HepG2 (cell line): ENCODE measurements around the gene ARID1A. TPM values are rescaled to one million over a fixed set of nuclear protein-coding genes. Genes with fewer than 3 reads are reported as not detected.

Experiments
- ATAD3A ChIP-seq: sonication (generic); formaldehyde crosslinking; IDR thresholded peaks from 2 replicates; pipeline ENCODE4 v1.4.0; 2020; ENCODE audit warnings: missing genetic modification reagents
- ETV6 ChIP-seq: sonication (generic); formaldehyde crosslinking; conservative IDR thresholded peaks from 2 replicates; pipeline ENCODE4 v1.4.0; 2020; ENCODE audit warnings: missing genetic modification reagents
- GATAD2A ChIP-seq: IDR thresholded peaks from 2 replicates; pipeline ENCODE4 v1.6.1; 2016
- HOXA9 ChIP-seq: sonication (generic); formaldehyde crosslinking; IDR thresholded peaks from 2 replicates; pipeline ENCODE4 v1.8.1; 2022; ENCODE audit warnings: missing genetic modification reagents, mild to moderate bottlenecking, moderate library complexity, borderline replicate concordance
- MAZ ChIP-seq, 2 experiments: sonication (generic) in 1 of 2; formaldehyde crosslinking in 1 of 2; IDR thresholded peaks; 2 replicates each; pipeline versions ENCODE4 v1.5.0 to v1.6.1; 2012 to 2020; ENCODE audit warnings: low read depth in 2 of 2, mild to moderate bottlenecking in 2 of 2, borderline replicate concordance in 1 of 2, improper control_type of control experiment in 1 of 2, low read length in 1 of 2, missing genetic modification reagents in 1 of 2, moderate library complexity in 1 of 2
- MYC ChIP-seq: sonication (generic); formaldehyde crosslinking; IDR thresholded peaks from 2 replicates; pipeline ENCODE4 v1.9.0; 2021; ENCODE audit warnings: missing genetic modification reagents, borderline replicate concordance
- NFKBIZ ChIP-seq: IDR thresholded peaks from 2 replicates; pipeline ENCODE4 v1.6.1; 2018; ENCODE audit warnings: missing genetic modification reagents, missing compliant biosample characterization
- NFYC ChIP-seq: IDR thresholded peaks from 2 replicates; pipeline ENCODE4 v1.6.1; 2016; ENCODE audit warnings: missing genetic modification reagents, missing compliant biosample characterization
- NR2F1 ChIP-seq, 2 experiments: fragments of 450-650 bp in 1 of 2; formaldehyde crosslinking in 1 of 2; IDR thresholded peaks; 2 replicates each; pipeline versions ENCODE4 v1.5.0 to v1.6.1; 2016 to 2020; ENCODE audit warnings: mild to moderate bottlenecking in 1 of 2, missing compliant biosample characterization in 1 of 2, missing genetic modification reagents in 1 of 2, moderate library complexity in 1 of 2
- NR2F6 ChIP-seq, 2 experiments: IDR thresholded peaks; 2 replicates each; pipeline ENCODE4 v1.6.1; 2016; ENCODE audit warnings: antibody characterized with exemption in 1 of 2, mild to moderate bottlenecking in 1 of 2
- PHF20 ChIP-seq: sonication (generic); formaldehyde crosslinking; IDR thresholded peaks from 2 replicates; pipeline ENCODE4 v1.5.0; 2020; ENCODE audit warnings: mild to moderate bottlenecking, missing genetic modification reagents
- POGZ ChIP-seq: sonication (generic); formaldehyde crosslinking; IDR thresholded peaks from 2 replicates; pipeline ENCODE4 v1.4.0; 2020; ENCODE audit warnings: mild to moderate bottlenecking, missing genetic modification reagents
- RXRB ChIP-seq: IDR thresholded peaks from 2 replicates; pipeline ENCODE4 v1.6.1; 2016; ENCODE audit warnings: borderline replicate concordance, missing genetic modification reagents, missing compliant biosample characterization
- SOX13 ChIP-seq, 3 experiments: fragments of 450-650 bp in 1 of 3; sonication (generic) in 1 of 3; formaldehyde crosslinking in 1 of 3; IDR thresholded peaks in 2 of 3; conservative IDR thresholded peaks in 1 of 3; 2 replicates each; pipeline versions ENCODE4 v1.5.0 to v1.6.1; 2016 to 2020; ENCODE audit warnings: antibody characterized with exemption in 1 of 3, mild to moderate bottlenecking in 1 of 3, missing compliant biosample characterization in 1 of 3, missing genetic modification reagents in 1 of 3, moderate library complexity in 1 of 3
- SRF ChIP-seq: IDR thresholded peaks from 2 replicates; pipeline ENCODE4 v1.6.1; 2011; ENCODE audit warnings: mild to moderate bottlenecking, low read depth, low read length, moderate library complexity
- TMF1 ChIP-seq: sonication (generic); formaldehyde crosslinking; IDR thresholded peaks from 2 replicates; pipeline ENCODE4 v1.8.1; 2022; ENCODE audit warnings: low read depth, missing genetic modification reagents
- ZNF10 ChIP-seq: sonication (generic); formaldehyde crosslinking; IDR thresholded peaks from 2 replicates; pipeline ENCODE4 v1.4.0; 2020; ENCODE audit warnings: mild to moderate bottlenecking, low read depth, missing genetic modification reagents, borderline replicate concordance
- ZNF138 ChIP-seq: sonication (generic); formaldehyde crosslinking; IDR thresholded peaks from 2 replicates; pipeline ENCODE4 v1.5.0; 2020; ENCODE audit warnings: mild to moderate bottlenecking, low read depth, missing genetic modification reagents
- ZNF205 ChIP-seq: IDR thresholded peaks from 2 replicates; pipeline ENCODE4 v1.6.1; 2018; ENCODE audit warnings: missing biosample characterization, missing genetic modification reagents
- ZNF282 ChIP-seq: fragments of 450-650 bp; IDR thresholded peaks from 2 replicates; pipeline ENCODE4 v1.6.1; 2018; ENCODE audit not compliant: partially characterized antibody
- ZNF337 ChIP-seq: sonication (generic); formaldehyde crosslinking; IDR thresholded peaks from 2 replicates; pipeline ENCODE4 v1.5.1; 2020; ENCODE audit warnings: missing genetic modification reagents, low read depth, mild to moderate bottlenecking, borderline replicate concordance
- ZNF33A ChIP-seq: sonication (generic); formaldehyde crosslinking; IDR thresholded peaks from 2 replicates; pipeline ENCODE4 v1.5.1; 2020; ENCODE audit warnings: missing genetic modification reagents, mild to moderate bottlenecking, moderate library complexity, borderline replicate concordance
- ZNF451 ChIP-seq: sonication (generic); formaldehyde crosslinking; IDR thresholded peaks from 2 replicates; pipeline ENCODE4 v1.5.0; 2020; ENCODE audit warnings: mild to moderate bottlenecking, missing genetic modification reagents
- ZNF468 ChIP-seq: sonication (generic); formaldehyde crosslinking; IDR thresholded peaks from 2 replicates; pipeline ENCODE4 v1.8.0; 2022; ENCODE audit warnings: mild to moderate bottlenecking, moderate library complexity, missing genetic modification reagents
- ZNF770 ChIP-seq: sonication (generic); formaldehyde crosslinking; IDR thresholded peaks from 2 replicates; pipeline ENCODE4 v1.5.0; 2020; ENCODE audit warnings: mild to moderate bottlenecking, missing genetic modification reagents
- ZNF83 ChIP-seq: sonication (generic); formaldehyde crosslinking; IDR thresholded peaks from 2 replicates; pipeline ENCODE4 v1.4.0; 2020; ENCODE audit warnings: missing genetic modification reagents, mild to moderate bottlenecking, borderline replicate concordance
- polyA plus RNA-seq, 8 experiments: library from polyadenylated mRNA; depleted of rRNA in 3 of 8; stranded (reverse) in 7 of 8; unstranded in 1 of 8; fragments of >200 nt; fragmentation: Illumina TruSeq in 4 of 8; extraction: Trizol in 4 of 8; gene quantifications; 2 replicates each; pipeline versions ENCODE4 v1.2.1 to v1.2.3, GENCODE V29; 2011 to 2016; ENCODE audit warnings: low read depth in 4 of 8, missing spikeins in 1 of 8, mixed read lengths in 1 of 8; ENCODE audit not compliant: insufficient read depth in 1 of 8
- total RNA-seq, 5 experiments: library from RNA; depleted of rRNA; stranded (reverse); fragments of >200 nt; fragmentation: Illumina TruSeq; extraction: Trizol; gene quantifications; 2 replicates each; pipeline ENCODE4 v1.2.3, GENCODE V29; 2016; ENCODE audit warnings: low read depth in 1 of 5
- TF ChIP-seq, protein P1 (sequence below): IDR thresholded peaks from 2 replicates; pipeline ENCODE4 v1.6.1; 2016; ENCODE audit warnings: control low read depth

ARID1A gene
- total and polyA plus RNA-seq, 2 of the 13 experiments (the other 11 are each of a cell fraction or from before 2014, with no cell fraction given): 11.9 to 15.9 TPM

- TF ChIP-seq ZNF468 (no peak), MAZ (IDR thresholded peaks at IDR 0.05; ENCODE audit: borderline replicate concordance, low read depth, low read length) (no peak), MAZ (CRISPR knock-in tag; IDR thresholded peaks at IDR 0.05; ENCODE audit: low read depth) (0 out of 2 replicates have a peak, but pooled peaks have one; percentile 64), ZNF451 (CRISPR knock-in tag) (no peak), RXRB (peak; percentile 36; the same call in 1 of the 2 replicates), NR2F1 (CRISPR knock-in tag; IDR thresholded peaks at IDR 0.05) (no peak), SOX13 (IDR thresholded peaks at IDR 0.05) (no peak), SOX13 (CRISPR knock-in tag; conservative IDR thresholded peaks at IDR 0.05 in 1 of 2, IDR thresholded peaks at IDR 0.05 in 1 of 2) (0 out of 4 replicates have a peak, but pooled peaks of 1 of the 2 experiments have one; percentile 19), ATAD3A (CRISPR knock-in tag) (no peak), ZNF33A (CRISPR knock-in tag) (no peak), SRF (no peak), POGZ (CRISPR knock-in tag) (no peak), ZNF205 (CRISPR knock-in tag) (no peak), ZNF337 (no peak), HOXA9 (CRISPR knock-in tag) (no peak), ZNF83 (CRISPR knock-in tag) (no peak), MYC (CRISPR knock-in tag) (no peak), NFKBIZ (CRISPR knock-in tag) (no peak), NR2F6 (IDR thresholded peaks at IDR 0.05) (no peak; the same call in 1 of the 2 replicates), NR2F6 (CRISPR knock-in tag; IDR thresholded peaks at IDR 0.05) (0 out of 2 replicates have a peak, but pooled peaks have one; percentile 31), PHF20 (CRISPR knock-in tag) (no peak; the same call in 1 of the 2 replicates), GATAD2A (CRISPR knock-in tag) (0 out of 2 replicates have a peak, but pooled peaks have one; percentile 18), ZNF10 (CRISPR knock-in tag) (no peak), ZNF770 (CRISPR knock-in tag) (no peak), TMF1 (no peak), NFYC (CRISPR knock-in tag) (no peak), ZNF282 (no peak), ZNF138 (CRISPR knock-in tag) (no peak), ETV6 (no peak)
- TF ChIP-seq, protein P1, sequence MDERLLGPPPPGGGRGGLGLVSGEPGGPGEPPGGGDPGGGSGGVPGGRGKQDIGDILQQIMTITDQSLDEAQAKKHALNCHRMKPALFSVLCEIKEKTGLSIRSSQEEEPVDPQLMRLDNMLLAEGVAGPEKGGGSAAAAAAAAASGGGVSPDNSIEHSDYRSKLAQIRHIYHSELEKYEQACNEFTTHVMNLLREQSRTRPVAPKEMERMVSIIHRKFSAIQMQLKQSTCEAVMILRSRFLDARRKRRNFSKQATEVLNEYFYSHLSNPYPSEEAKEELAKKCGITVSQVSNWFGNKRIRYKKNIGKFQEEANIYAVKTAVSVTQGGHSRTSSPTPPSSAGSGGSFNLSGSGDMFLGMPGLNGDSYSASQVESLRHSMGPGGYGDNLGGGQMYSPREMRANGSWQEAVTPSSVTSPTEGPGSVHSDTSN (CRISPR knock-in tag): no peak
Measured at GRCh38 chr1:26786437-26787380, 90.9 kb downstream of the ARID1A start (continued).
